HS-5 (cell line): ENCODE results near the gene ADAD2.

Experiments
- DNase-seq: peaks from one replicate; pipeline ENCODE4 v3.0.0-alpha.2; 2012; ENCODE audit warnings: low read depth

ADAD2 gene

DNA sequence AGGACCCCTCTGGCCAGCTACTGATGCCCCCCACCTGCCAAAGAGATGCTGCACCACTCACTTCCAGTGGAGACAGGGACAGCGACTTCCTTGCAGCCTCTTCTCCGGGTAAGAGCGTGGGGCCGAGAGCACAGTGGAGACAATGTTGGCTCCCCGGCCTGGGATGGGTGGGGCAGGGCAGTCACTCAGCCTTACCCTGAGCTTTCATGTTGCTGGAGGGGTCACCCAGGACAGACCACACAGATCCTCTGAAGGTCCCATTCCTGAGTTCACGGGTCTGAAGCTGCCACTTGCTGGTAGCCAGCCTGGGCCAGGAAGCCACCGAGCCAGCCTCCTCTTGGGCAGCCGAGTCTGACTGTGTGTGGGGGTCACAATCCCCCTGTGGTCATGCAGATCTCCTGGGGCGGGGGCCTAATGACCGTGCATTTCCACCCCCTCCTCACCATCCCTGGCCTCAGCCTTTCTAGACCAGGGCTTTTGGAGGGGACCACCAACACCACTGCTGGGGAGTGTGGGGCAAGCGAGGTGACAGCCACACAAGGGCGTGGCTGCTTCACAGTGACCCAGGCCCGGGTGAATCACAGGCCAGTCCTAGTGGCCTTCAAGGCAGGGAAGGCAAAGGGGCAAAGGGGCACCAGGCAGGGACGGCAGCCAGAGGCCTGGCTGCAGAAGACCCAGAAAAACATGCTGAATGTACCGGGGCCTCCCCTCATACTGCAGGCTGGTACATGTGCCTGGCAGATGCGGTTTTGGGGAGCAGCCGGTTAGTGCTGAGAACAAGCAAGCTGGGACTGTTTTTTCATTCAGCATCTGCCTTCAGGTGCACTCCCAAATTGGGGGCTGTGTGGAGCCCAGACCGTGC, 14.5 kb upstream of the ADAD2 start:
- DNase-seq: no peak

DNA sequence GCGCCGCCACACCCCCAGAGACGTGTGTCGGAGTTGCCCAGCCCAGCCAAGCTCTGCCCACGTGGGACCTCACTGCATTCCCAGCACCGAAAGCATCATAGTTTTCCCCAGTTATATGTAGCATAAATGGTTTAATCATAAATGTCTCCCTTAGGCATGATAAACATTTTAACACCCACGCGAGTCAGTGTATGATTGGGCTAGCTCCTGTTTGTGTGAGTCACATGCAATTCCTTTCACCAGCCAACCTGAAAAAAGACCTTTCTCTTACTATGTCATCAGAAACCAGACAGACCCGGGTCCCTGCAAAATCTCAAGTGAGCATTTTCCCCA, 13.2 kb upstream of the ADAD2 start:
- no peak for DNase-seq

DNA sequence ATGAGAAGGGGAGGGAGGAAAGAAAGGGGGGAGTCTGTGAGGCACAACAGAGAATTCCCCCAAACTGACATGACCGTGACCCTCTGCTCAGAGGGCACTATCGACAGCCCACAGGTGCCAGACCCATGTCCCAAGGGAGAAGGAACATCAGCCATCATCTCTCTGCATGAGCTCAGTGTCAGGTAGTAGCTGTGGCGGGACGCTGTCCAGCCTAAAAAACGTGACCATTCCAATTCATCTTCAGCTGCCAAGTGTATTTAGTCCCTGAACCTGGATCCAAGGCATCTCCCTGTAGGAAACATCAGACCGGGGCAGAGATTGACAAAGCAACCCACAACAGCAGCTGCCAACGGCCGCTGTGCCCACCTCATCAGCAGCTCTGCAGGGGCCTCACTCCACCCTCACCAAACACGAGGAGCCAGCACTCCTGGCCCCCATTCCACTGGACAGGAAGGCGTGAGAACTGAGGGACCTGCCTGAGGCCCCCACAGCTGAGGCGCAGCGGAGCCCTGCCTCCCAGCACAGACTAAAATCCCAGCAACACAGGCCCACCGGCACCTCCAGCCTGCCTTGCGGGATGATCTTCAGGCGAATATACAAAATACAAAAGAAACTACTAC, 12.7 kb upstream of the ADAD2 start:
- no peak for DNase-seq

DNA sequence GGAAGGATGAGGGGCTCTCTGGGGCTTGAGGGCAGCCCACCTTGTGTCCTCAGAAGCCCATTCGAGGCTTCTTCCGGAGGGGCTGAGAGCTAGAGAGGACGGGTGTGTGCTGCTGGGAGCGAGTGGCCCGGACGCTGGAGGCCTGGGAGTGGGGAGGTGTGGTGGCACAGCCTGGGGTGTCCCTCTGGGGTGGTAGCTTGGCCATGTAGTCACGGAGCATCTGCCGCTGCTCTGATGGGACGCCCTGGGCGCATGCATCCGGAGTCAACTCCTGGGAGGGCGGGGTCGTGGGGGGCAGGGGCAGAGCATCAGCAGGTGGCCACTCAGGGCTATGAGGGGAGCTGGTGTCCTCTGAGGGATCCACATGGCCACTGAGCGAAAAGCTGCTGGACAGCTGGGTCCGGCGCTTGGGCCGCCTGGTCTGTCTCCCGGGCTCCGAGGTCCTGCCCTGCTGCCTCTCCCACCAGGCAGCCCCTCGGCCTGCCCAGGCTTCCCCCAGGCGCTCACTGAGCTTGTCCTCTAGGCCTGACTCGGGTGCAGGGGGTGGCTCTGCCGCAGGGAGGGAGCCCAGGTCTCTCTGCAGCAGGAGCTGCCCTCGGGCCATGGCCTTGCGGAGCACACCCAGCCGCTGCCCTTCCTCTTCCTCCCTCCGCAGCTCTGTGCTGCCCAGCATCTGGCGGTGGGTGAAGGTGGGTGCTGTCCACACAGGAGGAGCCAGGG, 11.9 kb upstream of the ADAD2 start:
- DNase-seq: no peak

DNA sequence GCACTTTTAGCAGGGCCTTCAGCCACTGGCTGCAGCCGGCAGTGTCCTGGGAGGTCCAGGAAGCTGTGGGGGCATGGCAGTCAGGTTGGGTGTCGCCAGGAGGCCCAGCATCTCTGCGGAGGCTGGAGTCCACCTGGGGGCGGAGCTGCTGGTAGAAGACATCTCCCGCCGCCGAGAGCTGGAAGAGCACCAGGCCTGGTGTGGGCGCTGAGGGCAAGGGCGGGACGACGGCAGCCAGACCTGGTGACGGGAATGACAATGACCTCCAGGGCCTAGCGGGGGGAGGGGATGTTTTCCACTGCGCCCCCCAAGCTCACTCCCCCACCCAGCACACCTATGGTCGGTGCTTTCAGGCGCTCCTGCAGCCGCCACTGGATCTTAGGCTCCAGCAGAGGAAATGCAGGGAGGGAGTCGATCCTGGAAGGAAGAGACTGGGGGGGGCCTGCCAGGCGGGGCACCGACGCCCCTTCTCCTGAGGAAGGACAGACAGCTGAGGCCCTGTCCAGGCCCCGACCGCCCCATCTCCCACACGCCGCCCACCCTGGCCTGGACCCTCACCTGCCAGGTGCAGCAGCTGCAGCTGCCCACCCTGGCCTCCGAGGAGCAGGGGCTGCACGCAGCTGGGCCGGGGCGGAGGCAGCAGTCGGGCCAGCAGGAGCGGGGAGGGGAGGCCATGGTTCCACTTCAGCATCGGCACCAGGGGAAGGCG, 11.2 kb upstream of the ADAD2 start:
- no peak for DNase-seq

DNA sequence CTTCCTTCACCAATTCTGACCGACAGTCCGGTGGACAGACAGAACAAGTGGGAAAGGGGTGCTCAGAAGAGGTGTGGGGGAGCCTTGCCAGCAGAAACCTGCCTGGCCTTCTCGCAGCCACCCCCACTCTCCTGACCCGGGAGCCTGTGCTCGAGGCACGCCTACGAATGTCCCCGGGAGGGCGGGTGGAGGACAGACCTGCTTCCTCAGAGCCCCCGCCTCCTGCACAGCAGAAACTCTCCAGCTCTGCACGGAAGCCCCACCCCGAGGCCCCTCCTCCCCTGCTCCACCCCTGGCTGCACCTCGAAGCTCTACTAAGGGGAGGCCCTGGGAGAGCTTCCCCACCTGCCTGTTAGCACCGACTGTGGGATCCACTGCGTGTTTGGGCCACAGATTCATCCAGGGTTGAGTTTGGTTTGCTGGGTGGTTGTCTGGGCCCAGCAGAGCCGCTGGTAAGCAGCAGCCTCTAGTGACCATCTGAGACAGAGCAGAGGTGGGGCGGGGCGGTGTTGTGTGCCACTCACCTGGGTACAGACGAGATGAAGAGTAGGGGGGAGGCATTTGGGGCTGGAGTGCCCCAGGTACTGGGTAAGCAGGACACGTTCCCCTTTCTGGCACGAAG, 10.3 kb upstream of the ADAD2 start:
- DNase-seq: no peak

DNA sequence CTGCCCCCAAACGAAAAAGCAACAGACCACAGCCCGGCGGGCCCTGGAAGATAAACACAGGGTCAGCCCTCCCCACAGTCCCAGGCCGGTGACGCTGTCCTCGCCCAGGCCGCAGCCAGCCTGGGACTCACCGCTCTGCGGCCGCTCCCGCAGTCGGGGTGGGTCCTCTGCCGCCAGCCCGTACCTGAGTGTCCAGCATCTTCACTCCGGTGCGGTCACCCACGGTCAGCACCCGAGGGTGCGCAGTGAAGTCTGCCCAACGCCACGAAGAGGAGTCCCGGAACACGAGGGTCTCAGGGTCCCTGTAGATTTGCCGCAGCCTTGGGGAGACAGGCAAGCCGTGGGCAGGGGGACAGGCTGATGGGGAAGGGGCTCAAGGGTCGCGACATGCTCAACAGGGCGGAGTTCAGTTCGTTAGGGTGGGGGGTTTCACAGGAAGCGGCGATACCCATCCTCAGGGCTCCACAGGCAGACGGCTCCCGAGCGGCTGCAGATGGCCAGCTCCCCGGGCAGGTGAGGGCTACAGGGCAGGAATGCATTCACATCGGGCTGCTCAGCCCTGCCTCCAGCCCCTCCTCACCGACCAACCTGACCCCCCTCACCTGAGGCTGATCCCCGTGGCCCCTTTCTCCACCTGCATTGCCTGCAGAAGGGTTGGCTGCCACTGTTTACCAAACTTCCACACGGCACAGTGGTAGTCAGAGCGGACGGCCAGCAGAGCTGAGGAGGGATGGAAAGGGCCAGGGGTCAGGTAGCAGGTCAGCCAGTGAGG, 9.6 kb upstream of the ADAD2 start:
- DNase-seq: no peak

DNA sequence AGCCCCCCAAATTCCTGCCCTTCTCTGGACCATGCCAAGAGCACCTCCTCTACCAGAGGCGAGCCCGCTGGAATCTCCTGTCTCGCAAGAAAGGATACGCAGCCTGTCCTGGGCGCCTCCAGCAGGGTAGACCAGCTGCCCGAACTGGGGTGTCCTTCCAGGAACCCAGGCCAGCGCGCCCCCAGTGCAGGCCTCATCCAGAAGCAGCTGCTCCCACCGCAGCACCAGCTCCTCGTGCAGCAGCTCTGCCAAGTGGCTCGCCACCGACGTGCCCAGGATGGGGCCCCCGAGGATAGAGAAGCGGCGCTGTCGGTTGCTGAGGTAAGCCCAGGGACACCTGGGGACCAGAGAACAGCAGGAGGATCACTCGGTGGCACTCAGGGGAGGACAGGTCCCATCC, 8.9 kb upstream of the ADAD2 start:
- DNase-seq: no peak

DNA sequence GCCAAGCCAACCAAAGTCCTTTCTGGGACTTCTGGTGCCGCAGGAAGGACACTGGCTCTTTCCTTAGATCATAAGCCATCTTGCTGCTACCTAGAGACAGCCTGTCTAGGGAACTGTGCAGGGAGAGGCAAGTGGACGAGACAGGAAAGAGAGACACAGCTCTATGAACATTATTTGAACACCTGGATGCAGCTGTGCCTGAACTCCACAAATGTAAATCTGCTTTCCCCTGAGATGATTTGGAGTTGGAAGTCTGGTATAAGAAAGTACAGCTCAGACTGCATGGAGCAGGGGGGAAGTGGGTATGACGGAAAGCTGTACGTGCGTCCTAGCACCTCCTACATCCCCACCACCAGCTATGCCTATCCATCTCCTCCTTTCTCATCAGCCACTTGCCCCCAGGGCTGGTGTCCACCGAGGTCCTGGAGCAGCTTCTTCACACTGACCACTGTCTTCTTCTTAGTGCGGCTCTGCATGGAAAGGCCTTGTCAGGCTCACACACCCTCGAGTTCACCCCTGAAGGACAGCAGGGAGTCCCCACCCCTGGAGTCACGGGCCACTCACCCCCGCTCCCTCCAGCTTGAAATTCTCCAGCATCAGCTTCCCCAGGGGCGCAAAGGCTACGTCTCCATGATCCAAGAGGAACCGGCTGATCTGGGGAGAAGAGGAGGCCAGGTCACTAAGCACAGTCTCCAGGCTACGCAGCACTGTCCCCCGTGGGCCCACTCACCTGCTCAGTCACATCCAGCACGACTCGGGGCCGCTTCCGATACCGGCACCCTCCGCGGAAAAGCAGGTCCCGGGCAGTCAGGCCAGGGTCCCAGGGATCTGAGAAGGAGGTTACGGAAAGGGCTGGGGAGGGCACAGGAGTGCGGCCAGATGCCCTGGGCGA, 8.0 kb upstream of the ADAD2 start:
- no peak for DNase-seq

DNA sequence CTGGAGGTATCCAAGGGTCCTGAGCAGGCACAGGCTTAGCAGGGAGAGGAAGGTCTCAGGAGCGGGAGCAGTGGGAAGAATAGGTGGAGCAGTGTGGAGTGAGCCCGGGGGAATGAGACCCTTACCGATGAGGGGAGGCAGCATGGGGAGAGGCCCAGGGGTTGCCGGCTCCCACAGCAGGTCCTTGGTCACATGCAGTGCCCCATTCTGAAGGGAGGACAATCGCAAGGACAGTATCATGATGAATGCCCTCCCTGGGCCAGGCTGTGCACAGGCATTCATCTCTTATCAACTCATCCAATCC, 7.4 kb upstream of the ADAD2 start:
- DNase-seq: no peak

DNA sequence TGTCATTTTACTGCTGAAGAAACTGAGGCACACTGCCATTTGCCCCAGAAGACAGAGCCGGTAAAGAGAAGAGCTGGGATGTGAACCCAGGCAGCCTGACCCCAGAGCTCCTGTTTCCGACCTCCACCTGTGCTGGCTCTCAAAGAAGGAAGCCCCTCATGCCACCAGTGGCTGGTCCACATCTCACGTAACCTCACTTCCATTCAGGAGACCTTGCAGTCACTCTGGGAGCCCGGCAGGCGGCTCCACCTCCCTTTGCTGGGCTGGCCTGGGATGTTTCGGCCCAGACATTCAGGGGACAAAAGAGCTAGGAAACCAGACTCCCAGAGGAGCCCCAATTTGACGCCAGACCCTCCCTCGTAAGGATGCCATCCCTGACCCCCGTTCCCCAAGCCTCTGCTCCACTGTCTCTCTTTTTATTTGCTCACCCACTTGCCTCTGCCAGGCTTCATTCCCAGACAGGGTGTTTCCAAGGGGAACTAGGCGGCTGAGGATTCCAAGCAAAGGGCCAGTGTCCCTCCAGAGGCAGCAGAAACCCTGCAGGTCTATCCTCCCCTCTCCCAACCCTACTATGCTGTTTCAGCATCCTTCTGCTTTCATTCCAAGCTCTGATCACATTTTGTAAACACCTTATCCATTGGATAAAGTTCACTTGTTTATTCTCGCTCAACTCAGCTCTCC, 6.9 kb upstream of the ADAD2 start:
- DNase-seq: no peak

DNA sequence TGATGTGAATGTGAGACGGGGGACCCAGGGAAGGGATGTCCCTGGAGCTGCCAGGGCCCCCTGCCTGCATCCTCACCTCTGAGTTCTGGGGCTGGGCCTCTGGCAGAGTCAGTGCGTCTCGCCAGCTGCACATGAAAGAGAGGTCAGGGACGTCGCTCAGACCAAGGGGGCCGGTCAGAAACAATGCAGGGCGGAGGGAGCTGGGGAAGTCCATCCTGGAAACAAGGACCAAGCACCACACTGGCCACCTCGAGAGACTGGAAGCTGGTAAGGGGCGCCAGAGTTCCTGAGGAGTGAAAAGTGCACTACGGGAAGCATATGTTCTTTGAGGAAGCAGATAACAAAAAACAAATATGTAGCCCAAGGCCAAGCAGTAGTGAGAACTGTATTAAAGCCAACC, 6.2 kb upstream of the ADAD2 start:
- no peak for DNase-seq

DNA sequence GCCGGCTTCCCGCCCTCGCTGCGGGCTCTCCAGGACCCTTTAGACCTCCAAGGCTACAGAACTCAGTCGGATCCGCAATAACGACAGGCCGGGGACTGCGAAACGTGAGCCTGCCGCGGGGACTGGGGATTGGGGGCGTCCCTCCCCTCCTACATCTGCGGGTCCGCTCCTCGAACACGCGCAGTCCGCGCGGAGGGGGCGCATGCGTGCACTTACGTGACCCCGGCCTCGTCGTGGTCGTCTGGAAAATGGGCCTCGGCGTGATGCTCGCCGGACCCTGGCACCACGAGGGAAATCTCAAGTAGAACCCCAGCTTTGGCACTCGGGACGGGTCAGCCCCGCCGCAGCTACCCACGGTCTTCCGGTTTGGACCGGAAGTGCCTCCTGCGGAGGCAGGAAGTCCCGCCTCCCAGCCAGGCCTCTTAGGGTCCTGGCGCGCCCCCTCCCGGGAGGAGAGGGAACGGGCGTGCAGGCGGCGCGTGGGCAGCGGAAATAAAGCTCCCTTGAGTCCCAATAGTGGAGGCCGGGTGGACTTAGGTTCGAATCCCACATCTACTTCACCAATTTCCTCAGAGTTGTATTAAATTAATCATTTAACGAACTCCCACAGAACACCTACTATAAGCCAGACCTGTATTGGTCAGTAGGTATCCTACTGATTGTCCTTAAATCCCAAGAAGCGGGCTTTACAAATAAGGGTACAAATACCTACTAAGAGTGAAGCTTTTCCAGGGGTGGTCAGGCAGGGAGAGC, 4.1 kb upstream of the ADAD2 start, which contains the start of gene TAF1C:
Gene TAF1C (minus strand): TSS at position 373 of the 753 bp plus-strand sequence. CDS start 2,069 bp downstream, outside the sequence.
- DNase-seq: peak; percentile 53

DNA sequence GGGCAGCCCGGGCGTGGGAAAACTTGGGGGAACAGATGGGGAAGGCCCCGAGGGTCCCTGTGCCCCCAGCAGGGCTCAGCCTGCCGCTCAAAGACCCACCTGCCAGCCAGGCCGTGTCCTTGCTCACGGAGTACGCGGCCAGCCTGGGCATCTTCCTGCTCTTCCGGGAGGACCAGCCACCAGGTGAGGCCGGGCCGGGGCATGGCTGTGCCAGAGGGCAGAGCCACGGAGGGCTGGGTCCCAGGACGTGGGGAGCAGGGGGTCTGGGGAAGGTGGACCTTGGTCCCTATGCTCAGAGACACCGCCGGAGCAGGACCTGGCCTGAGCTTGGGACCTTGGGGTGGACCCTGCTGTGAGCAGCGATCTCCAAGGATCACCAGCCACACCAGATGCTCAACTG, 509 bp downstream of the ADAD2 start:
- DNase-seq: no peak

DNA sequence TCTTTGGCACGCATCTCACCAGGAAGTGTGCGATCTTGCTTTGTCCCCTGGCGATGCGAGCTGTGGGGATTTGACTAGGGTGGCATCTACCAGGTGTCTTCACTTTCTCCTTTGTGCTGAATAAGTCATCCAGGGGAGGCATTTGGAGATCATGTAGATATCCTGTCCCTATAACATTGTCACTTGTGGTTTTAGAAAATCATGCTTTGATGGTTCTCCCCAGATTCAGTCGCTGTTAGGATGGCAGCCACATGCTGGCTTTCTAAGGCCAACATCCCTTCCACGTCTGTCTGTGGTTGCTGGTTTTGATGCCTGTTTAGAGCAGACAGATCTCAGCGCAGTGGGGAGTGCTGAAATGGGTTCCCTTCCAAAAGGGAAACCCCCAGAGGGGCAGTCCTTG, 2.5 kb downstream of the ADAD2 start:
- no peak for DNase-seq

DNA sequence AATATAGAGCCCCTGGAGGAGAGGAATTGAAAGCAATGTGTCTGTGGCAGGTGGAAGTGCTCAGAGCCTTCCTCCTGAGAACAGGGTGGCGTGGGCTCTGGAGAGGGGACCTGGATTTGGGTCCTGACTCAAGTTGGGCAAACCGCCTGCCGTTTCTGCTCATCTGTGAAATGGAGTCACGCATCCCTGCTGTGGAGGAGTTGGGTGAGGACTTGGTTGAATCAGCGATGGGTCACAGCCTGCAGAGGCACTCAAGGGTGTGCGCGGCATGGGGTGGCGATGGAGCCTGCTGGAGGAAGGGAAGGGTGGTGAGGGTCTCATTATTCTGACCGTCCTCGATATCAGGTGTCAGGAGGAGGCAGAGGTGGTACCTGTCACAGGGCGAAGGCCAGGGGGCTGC, 3.1 kb downstream of the ADAD2 start:
- DNase-seq: no peak

DNA sequence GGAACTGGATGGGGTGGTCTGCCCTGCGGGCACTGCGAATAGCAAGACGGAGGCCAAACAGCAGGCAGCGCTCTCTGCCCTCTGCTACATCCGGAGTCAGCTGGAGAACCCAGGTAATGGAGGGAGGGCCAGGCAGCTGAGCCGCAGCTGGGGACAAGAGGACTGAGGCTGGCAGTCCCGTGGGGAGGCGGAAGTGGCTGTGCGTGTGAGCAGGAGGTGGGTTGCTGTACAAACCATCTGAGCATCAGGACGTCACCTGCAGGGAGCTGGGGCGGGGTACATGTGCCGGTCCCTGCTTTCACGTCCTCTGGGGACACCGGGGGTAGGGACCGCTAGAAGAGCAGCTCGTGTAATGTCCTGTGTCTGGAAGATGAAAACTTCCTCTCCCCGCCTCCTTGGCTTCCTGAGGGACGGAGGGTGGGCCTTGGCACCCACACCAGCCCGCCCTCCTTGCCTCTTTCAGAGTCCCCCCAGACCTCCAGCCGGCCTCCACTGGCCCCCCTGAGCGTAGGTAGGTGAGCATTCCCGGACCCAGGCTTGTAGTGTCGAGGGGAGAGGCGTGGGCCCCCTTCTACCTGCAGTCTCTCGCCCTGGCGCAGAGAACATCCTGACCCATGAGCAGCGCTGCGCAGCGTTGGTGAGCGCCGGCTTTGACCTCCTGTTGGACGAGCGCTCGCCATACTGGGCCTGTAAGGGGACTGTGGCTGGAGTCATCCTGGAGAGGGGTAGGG, 3.7 kb downstream of the ADAD2 start:
- no peak for DNase-seq
